ENCODE measurements around the gene FSHR.

Gene FSHR

GRCh38 chr2:49154140-49154539, at the start of gene FSHR:
TSS of gene FSHR (minus strand) at chr2:49154515. CDS start at chr2:49154417, 98 bp downstream.
- DNase-seq (ENCODE audit: low spot score), result peak; percentile 46

GRCh38 chr2:49199266-49199665, 45.0 kb upstream of the FSHR start:
- no peak for DNase-seq (ENCODE audit: low spot score)

- no peak for DNase-seq (ENCODE audit: low spot score)
These were observed 40.4 kb upstream of the FSHR start for GRCh38 chr2:49194701-49195100.

GRCh38 chr2:49192036-49192435, 37.7 kb upstream of the FSHR start:
- DNase-seq (ENCODE audit: low spot score), result peak; percentile 81

- peak; percentile 13 for DNase-seq (ENCODE audit: low spot score)
These were observed 35.4 kb upstream of the FSHR start for GRCh38 chr2:49189512-49190225.

GRCh38 chr2:49186050-49186648, 31.8 kb upstream of the FSHR start:
- no peak for DNase-seq (ENCODE audit: low spot score)

GRCh38 chr2:49178656-49179055, 24.3 kb upstream of the FSHR start:
- DNase-seq (ENCODE audit: low spot score), result no peak

- no peak for DNase-seq (ENCODE audit: low spot score)
These were observed 22.9 kb upstream of the FSHR start for GRCh38 chr2:49177194-49177593.

GRCh38 chr2:49175831-49176230, 21.5 kb upstream of the FSHR start:
- DNase-seq (ENCODE audit: low spot score), result peak; percentile 66

- DNase-seq (ENCODE audit: low spot score), result no peak
These were observed 20.4 kb upstream of the FSHR start for GRCh38 chr2:49174750-49175149.

- no peak for DNase-seq (ENCODE audit: low spot score)
These were observed 12.8 kb upstream of the FSHR start for GRCh38 chr2:49167131-49167530.

- no peak for DNase-seq (ENCODE audit: low spot score)
These were observed 11.3 kb upstream of the FSHR start for GRCh38 chr2:49165662-49166061.

GRCh38 chr2:49164729-49165128, 10.4 kb upstream of the FSHR start:
- no peak for DNase-seq (ENCODE audit: low spot score)

- peak; percentile 95 for DNase-seq (ENCODE audit: low spot score)
These were observed 7.8 kb upstream of the FSHR start for GRCh38 chr2:49162151-49162550.

- no peak for DNase-seq (ENCODE audit: low spot score)
These were observed 576 bp upstream of the FSHR start for GRCh38 chr2:49154891-49155290.

- peak; percentile 29 for DNase-seq (ENCODE audit: low spot score)
These were observed 1.1 kb downstream of the FSHR start for GRCh38 chr2:49153252-49153651.

- DNase-seq (ENCODE audit: low spot score), result no peak
These were observed 1.5 kb downstream of the FSHR start for GRCh38 chr2:49152824-49153223.

GRCh38 chr2:49146401-49146800, 7.9 kb downstream of the FSHR start:
- DNase-seq (ENCODE audit: low spot score), result no peak

GRCh38 chr2:49131801-49132200, 22.5 kb downstream of the FSHR start:
- DNase-seq (ENCODE audit: low spot score), result no peak

- peak; percentile 71 for DNase-seq (ENCODE audit: low spot score)
These were observed 25.3 kb downstream of the FSHR start for GRCh38 chr2:49129034-49129433.

- DNase-seq (ENCODE audit: low spot score), result no peak
These were observed 30.7 kb downstream of the FSHR start for GRCh38 chr2:49123600-49123999.

- DNase-seq (ENCODE audit: low spot score), result no peak
These were observed 32.2 kb downstream of the FSHR start for GRCh38 chr2:49122107-49122506.

GRCh38 chr2:49113046-49113445, 41.3 kb downstream of the FSHR start:
- no peak for DNase-seq (ENCODE audit: low spot score)

- no peak for DNase-seq (ENCODE audit: low spot score)
These were observed 42.9 kb downstream of the FSHR start for GRCh38 chr2:49111456-49111855.

Data from kidney tubule cell (primary cell).